GM18951 (cell line): ENCODE results near the gene ARFIP1.
"Not testable (repeated sequence)": the region's sequence is repeated elsewhere in the genome, so short reads cannot be mapped to it uniquely, and the experiment has no call there.

Experiments used
- POLR2A ChIP-seq: IDR thresholded peaks from 4 replicates; pipeline ENCODE4 v1.6.1; 2011; ENCODE audit warnings: mild to moderate bottlenecking; ENCODE audit not compliant: insufficient read length, insufficient read depth; ENCODE audit errors: extremely low read depth
- in situ Hi-C: fragments of 300-500 bp; cut with MboI; formaldehyde crosslinking; loops from one replicate; pipeline ENCODE4 v1.12.0; 2022; ENCODE audit warnings: low sequenced_read_pairs, mixed read lengths, inconsistent platforms; ENCODE audit not compliant: unreplicated experiment

ARFIP1 gene

GRCh38 chr4:152843481-152844090, 63.8 kb downstream of the ARFIP1 start:
- in situ Hi-C loops: loop anchor here (25.0 kb wide), 1 partner anchor 244 kb away; no protein-coding TSS in a partner anchor
- TF ChIP-seq POLR2A: no peak

GRCh38 chr4:152847376-152847775, 67.6 kb downstream of the ARFIP1 start:
- in situ Hi-C loops: loop anchor here (25.0 kb wide), 1 partner anchor 240 kb away; no protein-coding TSS in a partner anchor
- no peak for TF ChIP-seq POLR2A

GRCh38 chr4:152848508-152848907, 68.8 kb downstream of the ARFIP1 start:
- TF ChIP-seq POLR2A: no peak
- in situ Hi-C loops: loop anchor here (25.0 kb wide), 1 partner anchor 239 kb away; no protein-coding TSS in a partner anchor

GRCh38 chr4:152849350-152849749, 69.6 kb downstream of the ARFIP1 start:
- in situ Hi-C loops: loop anchor here (25.0 kb wide), 1 partner anchor 238 kb away; no protein-coding TSS in a partner anchor
- TF ChIP-seq POLR2A: no peak

GRCh38 chr4:152850377-152850776, 70.6 kb downstream of the ARFIP1 start:
- in situ Hi-C loops: no loop called here
- no peak for TF ChIP-seq POLR2A

GRCh38 chr4:152851226-152851625, 71.5 kb downstream of the ARFIP1 start:
- in situ Hi-C loops: no loop called here
- TF ChIP-seq POLR2A: no peak

- no peak for TF ChIP-seq POLR2A
- in situ Hi-C loops: no loop called here
Observed at GRCh38 chr4:152853293-152853692, 73.5 kb downstream of the ARFIP1 start.

- in situ Hi-C loops: not testable (repeated sequence)
Observed at GRCh38 chr4:152854016-152854415, 74.3 kb downstream of the ARFIP1 start.

- TF ChIP-seq POLR2A: no peak
- in situ Hi-C loops: no loop called here
Observed at GRCh38 chr4:152856960-152857359, 77.2 kb downstream of the ARFIP1 start.

- in situ Hi-C loops: no loop called here
Observed at GRCh38 chr4:152858934-152859333, 79.2 kb downstream of the ARFIP1 start.

GRCh38 chr4:152860046-152860445, 80.3 kb downstream of the ARFIP1 start:
- TF ChIP-seq POLR2A: no peak
- in situ Hi-C loops: no loop called here

More at GRCh38 chr4:152858934-152859333, 79.2 kb downstream of the ARFIP1 start:
- TF ChIP-seq POLR2A: no peak

- in situ Hi-C loops: no loop called here
- no peak for TF ChIP-seq POLR2A
Observed at GRCh38 chr4:152862608-152863007, 82.9 kb downstream of the ARFIP1 start.

GRCh38 chr4:152864361-152864760, 84.6 kb downstream of the ARFIP1 start:
- no peak for TF ChIP-seq POLR2A
- in situ Hi-C loops: no loop called here

GRCh38 chr4:152866432-152866993, 86.8 kb downstream of the ARFIP1 start:
- in situ Hi-C loops: not testable (repeated sequence)
